CD4-positive, alpha-beta T cell treated with Interleukin-4 for 1 hour (primary cell): ENCODE measurements around the gene MAML2.

ENCODE experiments used
- DNase-seq, 2 donors: peaks; one replicate each; pipeline ENCODE4 v3.0.0-alpha.2; 2020 to 2022

The MAML2 gene

GRCh38 chr11:96338910-96339705, 3.9 kb downstream of the MAML2 start:
- DNase-seq, result peak; percentile 56 to 57

DNA sequence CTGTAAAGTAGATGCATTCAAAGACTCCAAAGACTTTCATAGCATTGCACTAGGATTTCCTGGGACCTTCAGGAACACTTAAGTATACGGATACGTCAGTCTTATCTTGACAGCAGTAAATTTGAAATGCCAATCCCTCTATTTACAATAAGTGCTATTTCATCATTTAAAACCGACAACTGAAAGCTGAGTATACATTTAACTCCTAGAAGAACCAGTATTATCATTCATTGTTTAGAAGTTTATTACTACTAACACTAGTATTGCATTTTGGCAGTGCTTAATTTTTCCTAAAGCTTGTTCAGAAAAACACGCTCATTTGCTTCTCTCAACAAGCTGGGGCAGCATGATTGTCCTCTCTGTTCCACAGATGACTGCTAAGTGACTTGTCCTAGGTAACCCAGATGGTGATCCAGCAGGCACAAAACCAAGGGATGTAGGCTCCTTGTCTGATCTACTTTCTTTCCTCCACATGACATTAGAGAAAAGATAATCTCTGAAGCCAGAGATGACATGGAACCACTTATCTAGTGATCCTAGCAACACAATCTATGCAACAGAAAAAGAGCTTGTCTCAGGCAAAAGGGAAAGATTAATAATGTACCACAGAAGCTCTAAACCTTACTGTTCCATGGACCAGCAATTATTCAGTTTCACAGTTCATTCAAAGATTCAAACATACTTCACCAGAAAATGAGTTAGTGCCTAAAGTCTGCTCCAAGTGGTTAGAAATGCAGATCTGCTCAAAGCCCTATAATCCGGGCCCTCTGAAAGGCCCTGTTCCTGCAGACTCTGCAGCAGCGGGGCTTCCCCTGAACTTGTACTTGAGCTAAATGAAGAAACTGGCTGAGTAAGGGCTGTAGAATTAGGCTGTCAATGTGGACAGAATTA, 5.2 kb downstream of the MAML2 start:
- peak; percentile 40 to 47 for DNase-seq

DNA sequence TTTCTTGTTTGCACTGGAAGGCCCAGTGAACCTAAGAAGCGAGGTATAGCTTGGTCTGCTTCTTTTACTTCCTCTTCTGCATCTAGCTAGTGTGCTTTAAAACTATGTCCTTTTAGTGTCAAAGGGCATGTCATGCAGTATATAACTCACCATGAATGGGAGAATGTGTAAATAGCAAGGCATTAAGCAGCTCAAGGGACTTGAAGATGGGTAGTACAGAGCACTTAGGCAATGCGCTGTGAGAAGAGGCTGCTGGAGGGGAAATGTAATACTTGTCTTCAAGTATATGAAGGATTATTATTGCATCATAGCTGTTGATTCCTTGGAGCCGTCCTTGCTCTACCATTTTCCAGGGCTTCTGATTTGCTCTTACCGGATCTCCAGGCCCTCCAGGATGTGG, 7.6 kb downstream of the MAML2 start:
- DNase-seq, result no peak

GRCh38 chr11:96334219-96334618, 8.8 kb downstream of the MAML2 start:
- no peak for DNase-seq

- DNase-seq, result no peak
Measured at GRCh38 chr11:96333191-96333719, 9.7 kb downstream of the MAML2 start.

- no peak for DNase-seq
Measured at GRCh38 chr11:96332126-96332771, 10.7 kb downstream of the MAML2 start.

DNA sequence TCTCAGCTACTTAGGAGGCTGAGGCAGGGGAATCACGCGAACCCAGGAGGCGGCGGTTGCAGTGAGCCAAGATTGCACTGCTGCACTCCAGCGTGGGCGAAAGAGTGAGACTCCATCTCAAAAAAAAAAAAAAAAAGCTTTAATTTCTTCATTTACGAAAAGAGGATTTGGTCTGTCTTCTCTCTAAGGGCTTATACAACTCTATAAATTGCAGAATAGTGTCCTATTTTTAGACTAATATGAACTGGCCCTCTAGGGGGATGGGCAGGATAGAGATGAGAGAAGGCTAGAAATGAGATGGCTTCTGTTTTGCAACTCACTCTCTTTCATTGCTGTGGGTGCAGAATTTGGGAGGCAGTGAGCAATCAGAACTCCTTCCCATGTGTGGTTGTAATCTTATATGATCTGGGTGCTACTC, 11.3 kb downstream of the MAML2 start:
- DNase-seq, result no peak

GRCh38 chr11:96330511-96330859, 12.5 kb downstream of the MAML2 start:
- no peak for DNase-seq

DNA sequence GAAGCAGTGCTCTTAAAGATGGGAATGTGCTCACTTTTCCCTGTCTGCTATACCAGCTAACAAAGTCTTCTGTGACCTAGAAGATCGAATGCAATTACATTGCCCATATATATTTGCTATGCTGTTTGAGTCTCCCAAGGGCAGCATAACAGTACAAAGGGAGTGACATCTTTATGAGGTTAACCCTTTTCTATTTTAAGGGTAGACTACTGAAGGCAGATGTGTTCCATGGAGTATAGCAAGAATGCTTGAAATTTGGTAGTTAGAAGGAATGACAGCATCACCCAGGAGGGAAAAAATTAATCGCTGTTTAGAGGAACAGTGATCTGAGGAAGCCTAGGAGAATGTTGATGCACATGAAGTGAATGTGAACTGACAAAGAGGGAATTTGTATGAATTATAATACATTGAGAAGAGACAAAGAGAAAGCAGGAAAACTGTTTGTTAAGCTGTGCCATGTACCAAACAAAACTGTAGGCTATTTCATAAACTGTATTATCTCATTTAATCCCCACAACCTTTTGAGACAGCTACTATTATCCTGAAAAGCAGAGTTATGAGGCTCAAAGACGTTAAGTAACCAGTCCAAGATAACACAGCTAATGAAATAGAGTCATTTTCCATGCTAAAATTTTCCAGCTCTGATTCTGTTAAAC, 13.0 kb downstream of the MAML2 start:
- DNase-seq, result no peak

- no peak for DNase-seq
Measured at GRCh38 chr11:96329419-96329818, 13.6 kb downstream of the MAML2 start.

DNA sequence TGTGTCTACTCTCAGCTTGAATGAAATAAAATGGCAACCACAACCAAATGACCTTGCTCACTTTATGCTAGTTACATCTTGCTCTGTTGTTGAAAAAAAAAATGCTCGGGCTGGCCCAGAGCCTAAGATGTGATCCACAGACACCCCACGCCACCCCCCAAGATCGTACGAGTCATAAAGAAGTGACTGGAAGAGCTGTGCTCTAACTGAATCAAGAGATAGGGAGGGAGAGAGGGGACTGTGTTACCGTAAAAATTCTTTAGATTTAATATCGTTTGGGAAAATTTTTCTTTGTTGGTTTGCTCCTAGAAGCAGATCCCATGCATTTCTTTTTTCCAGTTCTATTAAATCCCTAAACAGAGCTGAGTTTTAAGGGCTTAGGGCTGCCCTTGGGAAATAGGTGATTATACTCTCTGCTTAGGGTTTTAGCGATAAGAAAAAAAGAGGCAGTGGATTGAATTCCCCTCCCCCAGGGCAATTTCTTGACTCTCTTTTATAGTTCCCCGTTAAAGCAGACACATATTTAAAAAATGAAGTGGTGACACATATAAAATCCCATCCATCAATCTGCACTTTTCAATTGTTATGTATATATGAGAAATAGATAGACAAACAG, 14.5 kb downstream of the MAML2 start:
- no peak for DNase-seq

DNA sequence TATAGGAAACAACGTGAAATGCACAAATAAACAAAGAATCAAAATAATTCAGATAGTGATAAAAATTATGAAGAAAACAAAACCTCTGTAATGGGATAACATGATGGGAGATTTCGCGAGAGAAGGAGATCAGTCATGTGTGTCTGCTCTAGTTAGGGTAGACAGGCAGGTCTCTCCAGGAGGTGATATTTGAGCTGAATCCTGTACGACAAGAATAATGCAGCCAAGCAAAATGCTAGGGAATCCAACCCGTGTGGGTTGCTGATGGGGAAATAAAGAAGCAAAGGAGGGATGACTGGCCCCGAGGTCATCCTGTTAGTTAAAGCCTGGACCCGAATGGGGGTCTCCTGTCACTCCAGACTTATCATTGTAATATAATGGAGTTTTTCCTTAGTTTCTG, 16.0 kb downstream of the MAML2 start:
- no peak for DNase-seq

DNA sequence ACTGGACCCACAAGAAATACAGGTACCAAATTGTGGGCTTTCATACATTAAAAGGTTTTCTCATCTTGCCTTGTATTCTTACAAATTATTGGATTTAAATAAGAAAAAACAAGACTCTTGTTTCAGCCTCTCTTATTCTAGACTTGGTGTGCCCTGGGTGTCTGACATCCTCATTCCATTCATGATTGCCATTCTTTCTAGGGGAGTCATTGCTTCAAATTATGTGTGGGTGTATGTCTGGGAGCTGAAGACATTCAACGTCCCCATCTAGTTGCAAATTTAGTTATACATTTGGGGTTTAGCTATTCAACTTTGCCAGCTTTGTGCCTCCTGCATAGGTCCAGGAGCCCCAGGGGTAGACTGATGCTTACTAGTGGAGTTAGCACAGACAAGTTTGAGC, 18.1 kb downstream of the MAML2 start:
- DNase-seq, result no peak

- no peak for DNase-seq
Measured at GRCh38 chr11:96323642-96323985, 19.4 kb downstream of the MAML2 start.

DNA sequence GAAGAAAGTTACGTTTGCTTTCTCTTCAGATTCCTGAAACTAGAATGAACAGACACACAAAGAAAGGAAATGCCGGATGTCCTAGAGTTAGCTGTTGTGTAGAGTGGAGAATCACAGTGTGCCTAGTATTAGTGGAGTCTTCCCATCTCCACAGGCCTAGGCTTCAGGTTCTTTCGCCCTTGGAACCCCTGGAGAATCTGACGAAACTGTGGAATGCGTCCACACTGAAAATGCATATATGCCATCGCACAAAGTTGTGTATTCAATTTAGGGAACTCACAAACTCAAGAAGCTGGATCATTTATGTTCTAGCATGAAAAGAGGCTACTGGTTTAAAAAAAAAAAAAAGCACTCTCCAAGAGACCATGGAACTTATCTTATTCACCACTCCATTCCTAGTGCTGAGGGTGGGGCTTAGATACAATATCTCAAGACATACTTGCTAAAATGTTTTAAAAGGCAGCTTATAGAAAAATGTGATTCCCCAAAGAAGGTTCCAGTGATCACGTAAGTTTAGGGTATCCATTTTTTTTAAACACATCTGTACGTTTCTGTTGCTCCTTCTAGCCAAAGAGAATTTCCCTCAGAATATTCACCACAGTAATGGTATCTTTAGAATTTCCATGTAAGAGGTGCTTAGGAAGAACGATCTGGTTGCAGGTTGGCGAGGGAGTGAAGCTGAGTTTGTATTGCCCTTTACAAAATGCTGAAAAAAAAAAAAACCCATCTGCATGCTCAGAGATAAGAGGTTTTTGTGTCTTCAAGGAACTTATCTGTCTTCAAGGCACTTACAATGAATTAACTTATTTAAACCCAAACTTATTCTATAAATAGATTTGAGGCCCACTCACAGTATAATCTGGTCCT, 20.0 kb downstream of the MAML2 start:
- no peak for DNase-seq

GRCh38 chr11:96321091-96321490, 21.9 kb downstream of the MAML2 start:
- no peak for DNase-seq

DNA sequence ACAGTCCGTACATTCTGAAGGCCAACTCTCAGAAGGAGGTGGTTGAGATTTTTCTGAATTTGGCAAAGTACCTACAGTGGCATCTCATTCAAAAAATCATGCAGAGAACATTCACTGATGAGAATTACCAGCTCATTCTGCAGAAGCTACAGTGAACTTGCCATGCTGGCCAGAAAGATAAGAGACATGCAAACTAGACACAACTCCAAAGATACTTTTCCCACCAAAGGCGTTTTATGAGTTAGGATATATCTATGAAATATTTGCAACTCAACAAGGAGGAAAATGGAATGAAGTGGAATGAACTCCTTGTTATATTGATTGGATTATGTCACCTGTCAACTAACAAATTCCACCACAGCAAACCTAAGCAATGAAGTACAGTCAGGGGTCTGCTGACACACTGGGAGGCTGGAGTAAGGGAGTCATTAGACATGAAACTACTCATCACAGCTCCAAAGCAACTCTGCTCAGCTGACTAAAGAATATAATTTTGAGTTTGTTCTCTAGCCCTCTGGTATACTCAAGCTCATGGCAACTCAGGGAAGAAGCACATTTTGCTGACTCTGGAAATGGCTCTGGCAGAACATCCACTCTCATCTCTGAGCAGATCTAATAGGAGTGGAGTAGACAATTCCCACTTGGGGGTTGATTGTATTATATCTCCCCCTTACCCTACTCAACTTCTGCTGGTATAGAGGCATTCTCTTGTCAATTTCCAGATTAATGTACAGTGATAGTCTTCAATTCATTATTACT, 22.9 kb downstream of the MAML2 start:
- DNase-seq, result no peak

GRCh38 chr11:96318850-96319249, 24.1 kb downstream of the MAML2 start:
- no peak for DNase-seq

DNA sequence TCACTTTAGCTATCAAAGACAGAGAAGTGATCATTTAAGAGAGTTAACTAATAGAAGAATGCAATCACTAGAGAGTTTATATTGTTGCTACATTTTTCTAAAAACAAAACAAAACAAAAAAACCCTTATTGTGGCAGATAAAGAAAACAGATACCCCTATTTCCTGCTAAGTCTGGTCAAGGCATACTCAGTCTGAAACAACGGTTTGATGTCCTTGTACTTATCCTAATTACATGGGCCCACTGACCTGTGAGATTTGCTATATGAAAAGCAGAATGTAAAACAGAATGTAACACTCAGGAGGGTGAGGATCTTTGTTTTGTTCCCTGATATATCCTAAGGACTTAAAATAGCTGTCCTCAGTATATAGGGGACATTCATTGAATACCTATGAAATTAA, 24.6 kb downstream of the MAML2 start:
- DNase-seq, result no peak

GRCh38 chr11:96317985-96318384, 25.0 kb downstream of the MAML2 start:
- DNase-seq, result no peak

- no peak for DNase-seq
Measured at GRCh38 chr11:96317571-96317970, 25.4 kb downstream of the MAML2 start.
